CD4-positive, alpha-beta T cell (primary cell): ENCODE data around the gene TSSK2. TPM values are rescaled to one million over a fixed set of nuclear protein-coding genes. Genes with fewer than 3 reads are reported as not detected.
A peak's percentile ranks its signal among the peaks of the same experiment; 100 is the strongest.

Experiments used
- ATAC-seq: fragments of 200-7000 bp; cut with Tn5 transposase; one replicate; pipeline ENCODE4 v1.10.0; 2022; ENCODE audit warnings: mild to moderate bottlenecking; ENCODE audit not compliant: poor library complexity
- CTCF ChIA-PET: fragments of 350-600 bp; sonication (Branson Sonifier 250); formaldehyde crosslinking; loops from one replicate; lab custom pipeline; 2021; ENCODE audit warnings: antibody characterized with exemption, inconsistent platforms; lab: Charles Lee
- POLR2A ChIA-PET: fragments of 350-600 bp; sonication (Branson Sonifier 250); formaldehyde crosslinking; loops from one replicate; lab custom pipeline; 2021; ENCODE audit warnings: antibody characterized with exemption, inconsistent platforms; lab: Charles Lee
- DNase-seq, 14 experiments: peaks; one replicate each; pipeline ENCODE4 v3.0.0-alpha.2; 2013 to 2020; ENCODE audit warnings: mixed read lengths in 2 of 14
- H3K27ac ChIP-seq, 2 donors: one replicate each; pipeline versions ENCODE4 v1.5.1 to v1.7.0; 2013; ENCODE audit warnings: low read length in 2 of 2, low read depth in 1 of 2, mild to moderate bottlenecking in 1 of 2
- H3K27me3 ChIP-seq, 2 experiments: 1 replicate in 1 of 2; 2 replicates in 1 of 2; pipeline versions ENCODE4 v1.6.1 to v1.7.0; 2013; ENCODE audit warnings: low read length in 2 of 2, control low read depth in 1 of 2, mild to moderate bottlenecking in 1 of 2, moderate library complexity in 1 of 2; ENCODE audit not compliant: insufficient read depth in 2 of 2, control insufficient read depth in 1 of 2
- H3K36me3 ChIP-seq: one replicate; pipeline ENCODE4 v1.6.1; 2013; ENCODE audit warnings: low read length, control low read depth; ENCODE audit not compliant: insufficient read depth
- H3K4me1 ChIP-seq: one replicate; pipeline ENCODE4 v1.6.1; 2013; ENCODE audit warnings: low read length, control low read depth; ENCODE audit not compliant: insufficient read depth
- H3K4me3 ChIP-seq: one replicate; pipeline ENCODE4 v1.5.1; 2013; ENCODE audit warnings: mild to moderate bottlenecking, low read length, moderate library complexity
- H3K9me3 ChIP-seq, 2 experiments: 1 replicate in 1 of 2; 2 replicates in 1 of 2; pipeline versions ENCODE4 v1.6.1 to v1.7.0; 2013; ENCODE audit warnings: low read length in 2 of 2, mild to moderate bottlenecking in 2 of 2, control low read depth in 1 of 2, moderate library complexity in 1 of 2; ENCODE audit not compliant: control insufficient read depth in 1 of 2, insufficient read depth in 1 of 2
- H3K27ac Mint-ChIP-seq: one replicate; pipeline ENCODE4 v1.8.0; 2020; ENCODE audit warnings: mixed read lengths
- H3K27me3 Mint-ChIP-seq: one replicate; pipeline ENCODE4 v1.8.0; 2021; ENCODE audit warnings: mixed read lengths
- H3K36me3 Mint-ChIP-seq: one replicate; pipeline ENCODE4 v1.8.0; 2021; ENCODE audit warnings: low read depth, mixed read lengths
- H3K4me1 Mint-ChIP-seq: one replicate; pipeline ENCODE4 v1.8.0; 2021; ENCODE audit warnings: low read depth, mixed read lengths
- H3K4me3 Mint-ChIP-seq: one replicate; pipeline ENCODE4 v1.8.0; 2020; ENCODE audit warnings: mild to moderate bottlenecking, mixed read lengths
- H3K9me3 Mint-ChIP-seq: one replicate; pipeline ENCODE4 v1.8.0; 2020; ENCODE audit warnings: mixed read lengths
- intact Hi-C, 2 experiments: fragments of 100-400 bp; cut with DNase I in 1 of 2; cut with micrococcal nuclease in 1 of 2; formaldehyde crosslinking; loops; one replicate each; pipeline versions ENCODE4 v1.15.1 to v1.9.0; 2023 to 2025; cut with DNase I, micrococcal nuclease
- total RNA-seq, 174 experiments: library from RNA in 2 of 174; stranded (reverse) in 2 of 174; gene quantifications; one replicate each; pipeline ENCODE4 v1.2.3 and lab custom pipeline; 2021 to 2026
- TF ChIP-seq, protein P1 (sequence below): fragments of 200-600 bp; IDR thresholded peaks from one replicate; pipeline ENCODE4 v1.8.0; 2022; ENCODE audit warnings: antibody characterized with exemption, mild to moderate bottlenecking

The TSSK2 gene
- total RNA-seq, 2 experiments from 2014 or later = 0.31 TPM; not detected in 1

DNA sequence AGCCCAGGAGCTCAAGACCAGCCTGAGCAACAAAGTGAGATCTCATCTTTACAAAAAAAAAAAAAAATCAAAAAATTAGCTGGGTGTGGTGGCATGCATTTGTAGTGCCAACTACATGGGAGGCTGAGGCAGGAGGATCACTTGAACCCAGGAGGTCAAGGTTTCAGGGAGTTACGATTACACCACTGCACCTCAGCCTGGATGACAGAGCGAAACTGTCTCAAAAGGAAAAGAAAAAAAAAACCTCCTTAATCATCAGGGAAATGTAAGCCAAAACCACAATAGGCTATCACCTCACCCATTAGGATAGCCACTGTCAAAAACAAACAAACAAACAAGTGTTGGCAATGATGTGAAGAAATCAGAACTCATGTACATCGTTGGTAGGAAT lies 22.3 kb upstream of the TSSK2 start:
- H3K27me3 Mint-ChIP-seq = no peaks in the 10 kb centered on the region
- peak overlapping the region; percentile 86 for H3K27ac Mint-ChIP-seq
- CTCF ChIA-PET = interaction anchor here (1.0 to 1.3 kb wide), 2 partner anchors 16 to 36 kb away, joined by 4 to 5 read pairs; partner anchors contain the start of gene ESS2
- Histone ChIP-seq H3K36me3 (peaks cover 9% of the 10 kb centered on the region), H3K9me3 (no peaks in the 10 kb centered on the region), H3K4me1 (peaks cover 59% of the 10 kb centered on the region), H3K4me3 (no peak overlapping the region), H3K27ac (peak overlapping the region; percentile 85 to 90), H3K27me3 (no peaks in the 10 kb centered on the region)
- H3K4me3 Mint-ChIP-seq = no peak overlapping the region
- POLR2A ChIA-PET = interaction anchor here (1.2 to 3.5 kb wide), 3 partner anchors 13 to 35 kb away, joined by 3 to 21 read pairs (median 8); partner anchors contain the start of genes DGCR2 and ESS2
- intact Hi-C loops = loop anchor here (1.0 to 10.0 kb wide), 6 partner anchors 12 to 526 kb away; partner anchors contain the start of genes SLC25A1 (in 2 of the 2), C22orf39 (in 1 of the 2) and DGCR2 (in 1 of the 2)
- DNase-seq (peak in 1 of 14 experiments; percentile 38), ATAC-seq (no peak)
- peaks cover 77% of the 10 kb centered on the region for H3K4me1 Mint-ChIP-seq
- TF ChIP-seq, protein P1, sequence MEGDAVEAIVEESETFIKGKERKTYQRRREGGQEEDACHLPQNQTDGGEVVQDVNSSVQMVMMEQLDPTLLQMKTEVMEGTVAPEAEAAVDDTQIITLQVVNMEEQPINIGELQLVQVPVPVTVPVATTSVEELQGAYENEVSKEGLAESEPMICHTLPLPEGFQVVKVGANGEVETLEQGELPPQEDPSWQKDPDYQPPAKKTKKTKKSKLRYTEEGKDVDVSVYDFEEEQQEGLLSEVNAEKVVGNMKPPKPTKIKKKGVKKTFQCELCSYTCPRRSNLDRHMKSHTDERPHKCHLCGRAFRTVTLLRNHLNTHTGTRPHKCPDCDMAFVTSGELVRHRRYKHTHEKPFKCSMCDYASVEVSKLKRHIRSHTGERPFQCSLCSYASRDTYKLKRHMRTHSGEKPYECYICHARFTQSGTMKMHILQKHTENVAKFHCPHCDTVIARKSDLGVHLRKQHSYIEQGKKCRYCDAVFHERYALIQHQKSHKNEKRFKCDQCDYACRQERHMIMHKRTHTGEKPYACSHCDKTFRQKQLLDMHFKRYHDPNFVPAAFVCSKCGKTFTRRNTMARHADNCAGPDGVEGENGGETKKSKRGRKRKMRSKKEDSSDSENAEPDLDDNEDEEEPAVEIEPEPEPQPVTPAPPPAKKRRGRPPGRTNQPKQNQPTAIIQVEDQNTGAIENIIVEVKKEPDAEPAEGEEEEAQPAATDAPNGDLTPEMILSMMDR = no peak
- H3K36me3 Mint-ChIP-seq = peaks cover 16% of the 10 kb centered on the region
- no peaks in the 10 kb centered on the region for H3K9me3 Mint-ChIP-seq

- peak overlapping the region; percentile 86 for H3K27ac Mint-ChIP-seq
- peak overlapping the region; percentile 85 to 90 for H3K27ac ChIP-seq
- peaks cover 11% of the 10 kb centered on the region for H3K36me3 ChIP-seq
- no peaks in the 10 kb centered on the region for H3K27me3 ChIP-seq
- H3K27me3 Mint-ChIP-seq = no peaks in the 10 kb centered on the region
- H3K9me3 Mint-ChIP-seq = no peaks in the 10 kb centered on the region
- ChIA-PET POLR2A (interaction anchor here (1.7 to 3.7 kb wide), 4 partner anchors 11 to 69 kb away, joined by 4 to 79 read pairs (median 23); partner anchors contain the start of genes DGCR2, ESS2 and SLC25A1), CTCF (interaction anchor here (2.4 to 2.5 kb wide), 2 partner anchors 12 to 35 kb away, joined by 19 read pairs; partner anchors contain the start of genes DGCR2 and ESS2)
- no peaks in the 10 kb centered on the region for H3K9me3 ChIP-seq
- peak overlapping the region; percentile 40 for H3K4me3 ChIP-seq
- ATAC-seq = peak; percentile 84
- peaks cover 75% of the 10 kb centered on the region for H3K4me1 Mint-ChIP-seq
- intact Hi-C loops = loop anchor here (1.0 to 10.0 kb wide), 6 partner anchors 12 to 525 kb away; partner anchors contain the start of genes SLC25A1 (in 2 of the 2), C22orf39 (in 1 of the 2) and DGCR2 (in 1 of the 2)
- H3K36me3 Mint-ChIP-seq = peaks cover 17% of the 10 kb centered on the region
- DNase-seq = peak; percentile 28 to 88 (median 52)
- TF ChIP-seq, protein P1 = no peak
- peaks cover 62% of the 10 kb centered on the region for H3K4me1 ChIP-seq
- H3K4me3 Mint-ChIP-seq = peak overlapping the region; percentile 84
Observed at GRCh38 chr22:19109198-19110063, 21.7 kb upstream of the TSSK2 start.

- peaks cover 8% of the 10 kb centered on the region for H3K36me3 ChIP-seq
- TF ChIP-seq, protein P1 = no peak
- Mint-ChIP-seq H3K9me3 (no peaks in the 10 kb centered on the region), H3K4me3 (peak overlapping the region; percentile 84), H3K36me3 (peaks cover 23% of the 10 kb centered on the region), H3K4me1 (peaks cover 80% of the 10 kb centered on the region), H3K27ac (peak overlapping the region; percentile 86), H3K27me3 (no peaks in the 10 kb centered on the region)
- DNase-seq (peak in 2 of 14 experiments; percentile 13 to 44), ATAC-seq (peak; percentile 4)
- peak overlapping the region; percentile 40 for H3K4me3 ChIP-seq
- peak overlapping the region; percentile 85 to 90 for H3K27ac ChIP-seq
- CTCF ChIA-PET = interaction anchor here (2.4 to 2.5 kb wide), 2 partner anchors 11 to 34 kb away, joined by 19 read pairs; partner anchors contain the start of genes DGCR2 and ESS2
- POLR2A ChIA-PET = interaction anchor here (1.0 to 3.7 kb wide), 4 partner anchors 8 to 68 kb away, joined by 3 to 79 read pairs (median 14); partner anchors contain the start of genes DGCR2, ESS2 and SLC25A1
- no peaks in the 10 kb centered on the region for H3K9me3 ChIP-seq
- peaks cover 68% of the 10 kb centered on the region for H3K4me1 ChIP-seq
- intact Hi-C loops = no loop called here
- H3K27me3 ChIP-seq = no peaks in the 10 kb centered on the region
Observed at GRCh38 chr22:19110064-19110458, 21.0 kb upstream of the TSSK2 start.
